NCI-H748 (cell line): Measurements from ENCODE around the gene ARID3B.
"Not testable (repeated sequence)": the region's sequence is repeated elsewhere in the genome, so short reads cannot be mapped to it uniquely, and the experiment has no call there.

Experiments
- DNase-seq: peaks from one replicate; lab custom pipeline; 2025; ENCODE audit not compliant: unreplicated experiment; lab: John Stamatoyannopoulos, UW

ARID3B gene

DNA sequence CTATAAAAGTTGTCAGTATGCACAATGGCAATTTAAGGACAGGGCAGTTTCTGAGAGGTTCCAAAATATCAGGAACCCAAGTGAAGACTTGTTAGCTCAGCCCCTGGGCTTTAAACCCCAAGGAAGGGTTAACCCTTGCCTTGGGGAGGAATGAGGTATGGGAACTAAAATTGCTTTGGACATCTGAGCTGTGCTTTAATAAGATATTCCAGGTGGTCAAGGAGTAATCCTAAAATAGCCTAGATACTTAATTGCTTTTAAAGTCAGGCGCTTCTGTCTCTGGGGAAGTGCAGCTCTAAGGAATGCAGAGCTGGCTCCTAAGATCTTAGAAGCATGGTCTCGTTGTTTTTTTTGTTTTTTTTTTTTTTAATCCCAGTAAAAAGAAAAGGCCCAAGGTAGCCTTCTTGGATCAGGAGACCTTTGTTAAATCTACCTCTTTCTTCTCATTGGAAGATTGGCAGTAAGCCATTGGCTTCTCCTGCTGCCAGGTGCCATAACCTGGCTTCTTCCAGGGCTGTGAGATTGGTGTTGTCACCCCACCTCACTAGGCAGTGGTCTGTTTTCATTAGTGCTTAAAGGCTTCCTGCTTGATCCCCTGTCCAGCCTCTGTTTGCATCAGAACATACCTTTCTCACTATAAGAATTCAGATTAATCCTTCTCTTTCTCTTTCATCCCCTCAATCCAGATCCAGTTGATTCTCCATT lies 24.5 kb downstream of the ARID3B start:
- DNase-seq = no peak

- DNase-seq = no peak
These were observed 27.6 kb downstream of the ARID3B start for GRCh38 chr15:74568594-74568993.

GRCh38 chr15:74569731-74570070 lies 28.7 kb downstream of the ARID3B start:
- DNase-seq = no peak

DNA sequence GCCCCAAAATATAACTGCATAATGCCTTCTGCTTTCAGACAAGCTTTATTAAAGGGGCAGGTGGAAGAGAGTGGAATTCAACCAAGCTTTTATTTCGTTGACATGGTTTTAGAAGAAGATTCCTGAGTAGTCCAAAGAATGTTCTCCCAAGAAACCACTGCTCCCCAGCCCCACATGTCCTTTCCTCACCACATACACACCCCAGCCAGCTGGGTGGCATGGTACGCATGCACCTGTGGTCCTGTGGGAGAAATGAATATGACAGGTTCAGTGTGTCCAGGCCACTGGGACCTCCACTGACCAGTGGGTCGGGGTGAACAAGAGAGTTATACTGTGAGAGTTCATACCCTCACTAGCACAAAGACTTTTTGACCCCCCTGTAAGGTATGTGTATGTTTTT lies 30.2 kb downstream of the ARID3B start:
- no peak for DNase-seq

DNA sequence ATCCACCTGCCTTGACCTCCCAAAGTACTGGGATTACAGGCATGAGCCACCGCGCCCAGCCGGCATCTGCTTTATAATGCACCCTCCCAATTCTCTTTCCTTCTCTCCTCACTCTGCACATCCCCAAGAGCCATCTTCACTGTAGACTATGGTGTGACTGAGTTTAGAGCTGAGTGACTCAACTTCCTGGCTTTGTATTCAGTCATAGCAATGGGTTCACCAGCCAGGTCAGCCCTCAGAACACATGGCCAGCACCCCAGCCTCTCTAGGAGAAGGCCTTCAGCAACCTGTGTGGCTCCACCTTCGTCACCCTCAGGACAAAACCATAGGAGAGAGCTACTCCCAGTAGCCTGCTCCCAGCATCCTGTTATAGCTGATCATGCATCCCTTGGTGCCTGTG lies 33.0 kb downstream of the ARID3B start:
- no peak for DNase-seq

DNA sequence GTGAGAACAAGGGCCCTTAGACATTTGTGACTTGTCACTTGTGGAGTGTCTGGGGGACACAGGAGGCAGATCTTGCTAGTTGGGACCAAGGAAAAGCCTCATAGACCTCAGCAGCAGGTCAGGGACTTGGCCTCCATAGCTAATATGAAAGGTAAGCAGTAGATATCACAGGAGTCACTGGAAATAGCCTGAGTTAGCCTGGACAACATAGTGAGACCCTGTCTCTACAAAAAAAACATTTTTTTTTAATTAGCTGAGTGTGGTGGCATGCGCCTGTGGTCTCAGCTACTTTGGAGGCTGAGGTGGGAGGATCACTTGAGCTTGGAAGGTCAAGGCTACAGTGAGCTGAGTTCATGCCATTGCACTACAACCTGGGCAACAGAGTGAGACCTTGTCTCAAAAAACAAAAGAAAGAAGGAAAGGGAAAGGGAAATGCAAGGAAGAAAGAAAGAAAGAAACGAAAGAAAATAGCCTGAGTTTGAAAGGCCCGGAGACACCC lies 37.5 kb downstream of the ARID3B start:
- no peak for DNase-seq

DNA sequence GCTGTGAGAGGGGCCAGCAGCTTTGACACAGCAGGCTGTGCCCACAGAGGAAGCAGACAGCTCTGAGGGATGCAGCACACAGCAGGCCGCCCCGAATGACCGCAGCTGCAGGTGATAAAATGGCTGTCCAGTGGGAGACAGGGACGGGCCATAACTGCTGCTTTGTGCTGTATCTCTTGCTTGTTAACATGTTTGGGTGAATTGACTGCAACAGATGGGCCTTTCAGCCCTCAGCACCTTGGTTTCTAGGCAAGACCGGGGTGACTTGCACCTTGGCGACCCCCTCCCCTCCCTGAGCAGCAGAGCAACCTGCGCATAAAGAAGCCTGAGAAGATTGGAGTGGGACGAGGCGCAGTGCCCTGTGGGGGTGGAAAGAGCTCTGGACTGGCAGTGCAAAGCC lies 38.0 kb downstream of the ARID3B start:
- no peak for DNase-seq

DNA sequence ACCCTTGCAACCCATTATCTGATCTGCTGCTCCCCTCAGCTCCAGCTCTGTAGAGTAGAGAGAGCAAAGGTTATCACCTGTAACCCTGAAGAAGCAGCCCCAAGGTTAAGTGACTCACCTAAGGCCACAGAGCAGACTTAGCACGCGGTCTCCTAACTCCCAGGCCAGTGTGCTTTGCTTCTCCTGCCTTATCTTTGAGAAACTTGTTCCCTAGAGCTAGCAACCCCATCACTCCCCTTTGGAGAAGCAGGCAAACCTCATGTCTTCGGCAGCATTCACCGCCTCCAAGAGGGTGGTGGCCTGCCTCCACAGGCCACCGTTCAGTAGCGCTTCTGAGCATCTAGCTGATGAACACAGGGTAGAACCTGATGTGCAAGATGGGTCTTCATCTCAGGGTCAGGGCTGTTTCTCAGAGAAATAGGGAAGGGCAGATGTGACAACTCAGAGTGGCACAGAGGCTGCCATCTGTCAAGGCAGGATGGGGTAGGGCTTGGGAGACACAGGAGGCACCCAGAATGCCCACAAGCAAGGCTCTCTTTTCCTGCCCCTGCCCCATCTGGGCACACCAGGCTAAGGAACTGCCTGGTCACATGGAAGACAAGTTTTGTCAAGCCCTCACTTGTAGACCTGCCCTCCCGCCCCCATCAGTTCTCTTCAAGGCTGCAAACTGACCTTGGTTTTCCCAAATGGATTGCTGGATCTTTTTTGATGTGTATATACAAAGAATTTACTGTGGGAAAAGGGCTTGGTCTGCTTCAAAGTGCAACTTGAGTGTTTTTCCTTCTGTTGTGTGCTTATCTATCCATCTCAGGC lies 39.7 kb downstream of the ARID3B start:
- no peak for DNase-seq

DNA sequence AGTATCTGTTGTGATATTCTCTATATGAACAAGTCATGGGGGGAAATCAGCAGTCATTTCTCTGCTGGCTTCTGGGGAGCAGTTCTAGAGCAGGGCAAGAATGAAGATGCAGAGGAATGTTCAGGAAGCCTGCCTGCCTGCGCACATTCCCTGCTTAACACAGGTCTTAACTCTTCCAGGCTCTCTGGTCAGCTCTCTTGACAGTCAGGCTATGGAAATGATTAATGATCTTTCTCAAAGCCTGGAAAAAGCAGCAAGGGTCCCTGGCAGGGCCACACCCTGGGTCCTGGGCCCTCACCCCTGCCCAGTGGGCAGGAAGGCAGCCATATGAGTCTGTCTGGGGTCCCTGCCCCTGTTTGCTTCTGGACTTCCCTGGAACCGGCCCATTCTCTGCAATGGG lies 43.2 kb downstream of the ARID3B start:
- no peak for DNase-seq

DNA sequence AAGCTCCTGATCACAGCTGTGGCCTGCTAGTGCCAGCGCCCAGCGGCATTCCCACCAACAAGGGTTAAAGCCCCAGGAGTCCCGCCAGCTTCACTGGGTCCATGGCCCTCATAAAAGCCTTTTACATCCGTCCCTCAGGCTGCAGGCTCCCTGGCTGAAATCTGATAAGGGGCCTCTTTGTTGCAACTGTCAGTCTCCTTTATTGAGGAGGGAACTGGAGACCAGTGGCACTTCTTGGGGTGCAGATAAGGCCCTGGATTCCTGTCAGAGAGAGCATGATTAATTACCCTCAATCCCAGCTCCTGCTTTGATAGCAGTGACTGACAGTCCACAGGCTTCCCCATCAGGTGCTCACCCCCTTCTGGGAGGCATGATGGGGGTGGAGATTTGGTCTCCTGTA lies 43.8 kb downstream of the ARID3B start:
- DNase-seq = no peak

GRCh38 chr15:74585191-74585590 lies 44.2 kb downstream of the ARID3B start:
- no peak for DNase-seq

DNA sequence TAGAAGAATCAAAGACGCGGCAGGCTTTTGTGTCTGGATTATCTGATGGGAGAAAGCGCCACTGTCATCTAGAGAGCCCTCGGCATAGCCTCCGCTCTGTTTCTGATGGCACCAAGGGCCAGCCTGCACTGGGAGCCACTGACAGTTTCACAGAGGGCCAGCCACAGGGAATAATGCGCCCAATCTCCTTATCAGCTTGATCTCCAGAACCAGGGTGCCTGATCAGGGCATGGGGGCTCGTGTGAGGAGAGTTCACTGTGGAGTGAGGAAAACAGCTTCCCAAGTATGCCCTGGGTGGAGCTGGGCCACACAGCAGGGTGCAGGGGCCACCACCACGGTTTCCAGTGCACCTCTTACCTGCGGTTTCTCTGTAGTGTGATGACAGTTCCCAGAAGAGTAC lies 44.8 kb downstream of the ARID3B start:
- DNase-seq = no peak

DNA sequence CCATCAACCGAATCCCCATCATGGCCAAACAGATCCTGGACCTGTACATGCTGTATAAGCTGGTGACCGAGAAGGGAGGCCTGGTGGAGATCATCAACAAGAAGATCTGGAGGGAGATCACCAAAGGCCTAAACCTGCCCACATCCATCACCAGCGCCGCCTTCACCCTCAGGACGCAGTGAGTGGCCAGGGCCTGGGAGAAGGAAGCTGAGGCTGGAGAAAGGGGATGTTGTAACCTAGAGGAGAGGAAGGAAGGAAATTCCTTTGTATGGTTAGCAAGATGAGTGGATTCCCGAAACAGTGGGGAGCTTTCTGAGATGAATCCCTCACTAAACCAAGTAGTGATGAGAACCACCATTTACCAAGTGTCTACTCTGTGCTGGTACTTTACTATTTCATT lies 48.8 kb downstream of the ARID3B start:
- no peak for DNase-seq

- DNase-seq = no peak
These were observed 51.2 kb downstream of the ARID3B start for GRCh38 chr15:74592222-74592621.

DNA sequence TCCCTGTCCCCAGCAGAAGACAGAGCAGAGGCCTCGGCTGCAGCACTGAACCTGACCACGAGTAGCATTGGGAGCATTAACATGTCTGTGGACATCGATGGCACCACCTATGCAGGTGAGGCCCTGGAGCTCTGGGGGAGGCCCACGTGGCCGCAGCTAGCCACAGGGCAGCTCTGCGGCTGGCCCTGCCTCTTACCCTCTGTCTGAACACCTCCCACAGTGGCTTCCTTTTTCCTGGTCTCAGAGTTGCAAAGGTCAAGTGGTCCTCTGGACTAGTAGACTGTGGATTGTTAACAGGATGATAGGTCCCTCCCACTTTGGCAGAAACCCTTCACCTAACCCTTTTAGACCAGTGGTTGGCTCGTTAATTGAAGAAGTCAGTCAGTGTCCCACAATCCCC lies 52.1 kb downstream of the ARID3B start:
- no peak for DNase-seq

DNA sequence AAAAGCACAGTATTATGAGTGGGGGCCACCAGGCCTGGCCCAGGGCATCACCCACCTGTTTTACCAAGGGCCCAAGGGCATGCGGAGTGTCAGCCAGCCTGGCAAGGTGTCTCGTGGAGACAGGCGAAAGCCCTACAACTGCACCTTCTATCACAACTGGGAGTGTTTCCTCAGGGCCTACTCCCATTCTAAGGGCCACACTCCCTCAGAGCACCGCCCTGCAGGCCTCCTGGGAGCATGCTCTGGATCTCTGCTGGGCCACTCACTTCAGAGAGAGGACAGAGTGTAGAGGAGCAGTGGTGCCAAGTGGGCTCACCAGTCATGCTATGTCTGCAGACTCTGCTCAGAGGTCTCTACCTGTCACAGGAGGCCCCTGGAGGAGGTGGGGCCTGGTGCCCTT lies 53.4 kb downstream of the ARID3B start:
- no peak for DNase-seq

DNA sequence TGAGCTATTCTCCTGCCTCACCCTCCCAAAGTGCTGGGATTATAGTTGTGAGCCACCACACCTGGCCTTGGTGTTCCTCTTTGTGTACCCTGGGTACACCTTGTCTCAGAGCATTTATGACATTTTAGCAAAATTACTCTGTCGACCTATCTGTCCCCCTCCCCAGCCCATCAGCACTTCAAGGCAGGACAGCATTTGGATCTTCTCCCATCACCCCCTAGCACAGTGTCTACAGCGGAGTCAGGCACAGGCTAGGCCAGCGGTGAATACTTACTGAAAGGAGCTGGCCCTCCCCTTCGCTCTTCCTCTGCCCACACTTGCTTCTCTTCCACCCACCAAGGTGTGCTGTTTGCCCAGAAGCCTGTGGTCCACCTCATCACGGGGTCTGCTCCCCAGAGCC lies 54.3 kb downstream of the ARID3B start:
- no peak for DNase-seq

- not testable (repeated sequence) for DNase-seq
These were observed 55.7 kb downstream of the ARID3B start for GRCh38 chr15:74596736-74597135.

DNA sequence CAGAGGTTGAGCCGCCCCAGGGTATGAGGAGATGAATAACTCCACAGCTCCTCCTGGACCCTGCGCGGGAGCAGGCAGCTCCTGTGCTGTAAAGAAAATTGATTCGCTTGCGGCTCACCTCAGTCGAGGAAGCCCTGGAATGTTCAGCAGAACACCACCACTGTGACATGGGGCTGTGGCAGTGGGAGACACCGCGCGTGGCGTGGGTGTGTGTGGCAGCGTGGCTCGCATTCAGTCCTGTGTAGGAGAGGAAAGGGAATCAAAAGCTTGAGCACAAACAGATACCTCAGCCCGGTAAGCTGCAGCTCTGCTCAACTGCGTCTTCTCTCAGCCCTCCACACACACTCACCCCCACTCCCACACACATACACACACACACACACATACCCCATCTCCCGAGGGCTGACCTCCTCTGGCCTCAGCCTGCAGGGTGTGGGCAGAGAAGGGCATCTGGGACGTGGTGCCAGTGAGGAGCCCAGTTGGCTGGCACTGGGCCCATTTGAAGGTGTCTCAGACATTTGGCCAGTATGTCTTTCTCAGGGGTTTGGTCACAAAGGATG lies 56.2 kb downstream of the ARID3B start:
- DNase-seq = not testable (repeated sequence)

GRCh38 chr15:74598126-74598842 lies 57.3 kb downstream of the ARID3B start:
- peak; percentile 84 for DNase-seq

DNA sequence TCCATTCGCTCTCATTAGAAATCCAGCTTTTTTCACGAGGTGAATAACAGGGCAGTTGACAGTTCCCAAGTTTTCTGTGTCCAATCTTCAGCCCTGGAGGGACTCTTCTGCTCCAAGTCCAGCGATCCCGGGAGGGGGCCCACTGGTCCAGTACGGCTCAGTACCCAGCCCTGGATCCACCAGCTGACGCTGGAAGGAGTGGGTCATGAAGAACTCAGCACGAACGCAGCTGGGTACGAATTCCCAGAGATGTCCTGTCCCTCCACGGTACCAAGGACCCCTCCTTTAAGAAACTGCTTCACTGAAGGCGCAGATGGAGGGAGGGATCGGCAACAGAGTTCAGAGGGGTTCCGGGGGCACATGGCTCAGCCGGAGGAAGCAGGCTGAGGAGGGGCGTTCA lies 58.1 kb downstream of the ARID3B start:
- DNase-seq = no peak
